GM18858 (cell line): Measurements from ENCODE around the gene OSBPL6.
"Not testable (repeated sequence)": the region's sequence is repeated elsewhere in the genome, so short reads cannot be mapped to it uniquely, and the experiment has no call there.

Source experiments
- ATAC-seq: cut with Tn5 transposase; IDR thresholded peaks from one replicate; pipeline ENCODE4 v1.9.1; 2021; ENCODE audit not compliant: unreplicated experiment

The OSBPL6 gene

DNA sequence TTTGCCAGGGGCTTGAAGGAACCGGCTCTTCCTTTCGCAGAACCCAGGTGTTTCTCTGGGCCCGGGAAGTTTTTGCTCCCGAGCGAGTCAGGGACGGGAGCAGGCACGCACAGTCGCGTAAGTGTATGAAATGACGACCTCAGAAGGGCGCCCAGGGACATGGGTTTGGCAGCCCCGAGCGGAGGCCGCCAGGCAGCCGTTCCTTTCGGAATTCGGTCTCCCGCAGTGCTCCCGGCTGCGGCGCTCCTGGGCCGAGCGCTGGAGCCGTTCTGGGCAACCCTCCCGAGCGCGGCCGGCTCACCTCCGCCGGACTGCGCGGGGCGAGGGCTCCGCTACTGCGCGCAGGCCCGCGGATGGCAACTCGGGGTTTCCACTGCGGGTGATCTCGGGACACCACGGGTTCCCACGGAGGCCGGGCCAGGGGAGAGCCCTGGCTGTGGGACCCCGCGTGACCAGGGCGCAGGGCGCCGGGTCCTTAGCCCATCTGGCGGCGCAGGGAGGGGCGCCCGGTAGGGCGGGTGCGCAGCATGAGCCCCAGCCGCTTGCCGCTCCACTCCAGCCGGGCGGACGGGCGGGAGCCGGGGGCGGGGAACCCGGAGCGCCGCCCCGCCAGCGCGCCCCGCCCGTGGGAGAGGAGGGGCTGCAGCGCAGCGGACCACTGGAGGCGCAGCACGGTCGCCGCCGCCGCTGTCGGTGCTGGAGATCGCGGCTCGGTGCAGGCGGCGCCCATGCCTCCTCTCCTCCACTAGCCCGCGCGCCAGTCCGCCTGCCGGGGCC is at the start of gene OSBPL6:
Gene OSBPL6, plus strand, starts transcription at position 690 of the 777 bp plus-strand sequence. CDS start 111,673 bp downstream, outside the sequence.
- peak; percentile 82 for ATAC-seq

DNA sequence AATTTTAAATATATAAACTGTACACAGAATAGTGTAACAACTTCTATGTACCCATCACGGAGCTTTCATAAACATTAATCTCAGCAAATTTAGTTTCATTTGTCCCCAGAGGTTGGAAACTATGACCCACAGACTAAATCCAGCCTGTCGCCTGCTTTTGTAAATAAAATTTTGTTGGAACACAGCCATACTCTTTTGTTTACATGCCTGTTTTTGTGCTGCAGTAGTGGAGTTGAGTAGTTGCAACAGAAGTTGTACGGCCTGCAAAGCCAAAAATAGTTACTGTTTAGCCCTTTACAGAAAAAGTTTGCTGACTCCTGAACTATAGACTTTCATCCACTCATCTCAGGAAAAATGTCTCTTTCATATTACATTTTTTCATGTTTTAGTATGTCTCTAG is 42.3 kb upstream of the OSBPL6 start:
- no peak for ATAC-seq

DNA sequence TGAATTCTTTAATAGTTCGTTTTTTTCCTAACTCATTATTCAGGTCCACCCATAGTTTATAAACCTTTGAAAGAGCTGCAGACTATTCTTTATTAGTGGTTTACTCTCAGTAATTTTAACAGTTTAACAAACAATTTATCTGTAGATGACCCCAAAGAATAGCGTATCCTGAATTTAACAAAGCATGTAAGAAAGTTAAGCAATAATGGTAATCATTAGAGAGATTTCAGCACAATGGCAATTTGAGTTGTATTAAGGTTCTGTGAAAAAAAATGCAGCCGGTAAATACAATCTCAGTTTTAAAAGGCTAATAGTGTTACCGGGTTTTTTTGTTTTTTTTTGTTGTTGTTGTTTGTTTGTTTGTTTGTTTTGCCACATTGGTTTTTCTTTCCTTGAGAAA is 41.8 kb upstream of the OSBPL6 start:
- ATAC-seq = no peak

DNA sequence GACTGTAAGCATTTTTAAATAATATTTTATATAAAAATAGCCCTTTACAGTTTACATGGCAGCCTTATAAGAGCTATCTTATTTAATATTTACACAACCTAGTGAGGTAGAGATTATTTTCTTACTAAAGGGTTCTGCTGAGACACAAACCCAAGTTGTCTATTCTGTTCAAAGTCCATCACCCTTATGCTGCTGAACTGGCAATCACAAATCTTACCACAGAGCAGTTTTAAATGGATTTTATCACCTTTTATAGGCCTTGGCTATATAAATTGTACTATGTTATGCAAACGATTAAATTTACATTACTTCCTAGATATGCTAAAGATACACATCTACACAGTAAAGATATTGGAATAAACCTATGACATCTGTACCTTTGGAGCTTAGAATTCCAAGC is 41.3 kb upstream of the OSBPL6 start:
- no peak for ATAC-seq

DNA sequence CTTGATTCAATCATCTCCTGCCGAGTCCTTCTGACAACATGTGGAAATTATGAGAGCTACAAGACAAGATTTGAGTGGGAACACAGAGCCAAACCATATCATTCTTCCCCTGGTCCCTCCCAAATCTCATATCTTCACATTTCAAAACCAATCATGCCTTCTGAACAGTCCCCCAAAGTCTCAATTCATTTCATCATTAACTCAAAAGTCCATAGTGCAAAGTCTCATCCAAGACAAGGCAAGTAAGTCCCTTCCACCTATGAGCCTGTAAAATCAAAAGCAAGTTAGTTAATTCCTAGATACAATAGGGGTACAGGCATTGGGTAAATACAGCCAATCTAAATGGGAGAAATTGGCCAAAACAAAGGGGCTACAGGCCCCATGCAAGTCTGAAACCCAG is 40.4 kb upstream of the OSBPL6 start:
- ATAC-seq = not testable (repeated sequence)

DNA sequence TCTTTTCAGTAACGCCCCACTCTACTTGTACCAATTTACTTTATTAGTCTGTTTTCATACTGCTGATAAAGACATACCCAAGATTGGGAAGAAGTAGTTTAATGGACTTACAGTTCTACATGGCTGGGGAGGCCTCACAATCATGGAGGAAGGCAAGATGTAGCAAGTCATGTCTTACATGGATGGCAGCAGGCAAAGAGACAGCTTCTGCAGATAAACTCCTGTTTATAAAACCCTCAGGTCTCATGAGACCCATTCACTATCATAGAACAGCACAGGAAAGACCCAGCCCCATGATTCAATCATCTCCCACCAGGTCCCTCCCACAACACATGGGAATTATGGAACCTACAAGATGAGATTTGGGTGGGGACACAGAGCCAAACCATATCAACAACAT is 38.8 kb upstream of the OSBPL6 start:
- ATAC-seq = no peak

DNA sequence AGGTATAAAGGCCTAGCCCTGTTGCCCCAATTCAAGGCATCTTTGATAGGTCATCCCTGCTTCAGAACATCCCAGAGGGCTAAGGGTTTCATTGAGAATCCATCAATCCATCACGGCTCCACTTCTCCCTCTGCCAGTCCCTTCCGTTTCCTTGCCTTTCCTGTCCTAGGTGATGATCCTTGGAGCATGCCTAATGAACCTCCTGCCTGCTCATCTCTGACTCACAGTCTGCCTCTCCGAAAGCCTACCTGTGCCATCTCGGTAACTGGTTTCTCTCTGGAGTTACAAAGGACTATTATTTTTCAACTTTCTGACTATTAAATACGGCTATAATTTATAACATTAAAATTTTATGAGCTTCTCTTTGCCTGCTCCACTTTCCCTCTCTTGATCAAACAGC is 36.7 kb upstream of the OSBPL6 start:
- no peak for ATAC-seq

DNA sequence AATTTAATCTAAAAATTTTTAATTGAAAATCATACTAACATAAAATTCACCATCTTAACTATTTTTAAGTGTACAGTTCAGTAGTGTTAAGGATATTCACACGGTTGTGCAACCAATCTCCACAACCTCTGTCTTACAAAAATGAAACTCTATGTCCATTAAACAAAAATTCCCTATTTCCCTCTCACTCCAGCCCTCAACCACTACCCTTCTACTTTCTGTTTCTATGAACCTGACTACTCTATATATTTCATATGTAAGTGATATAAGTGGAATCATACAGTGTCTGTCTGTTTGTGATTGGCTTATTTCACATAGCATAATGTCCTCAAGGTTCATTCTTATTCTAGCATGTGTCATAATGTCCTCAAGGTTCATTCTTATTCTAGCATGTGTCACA is 34.3 kb upstream of the OSBPL6 start:
- ATAC-seq = no peak

DNA sequence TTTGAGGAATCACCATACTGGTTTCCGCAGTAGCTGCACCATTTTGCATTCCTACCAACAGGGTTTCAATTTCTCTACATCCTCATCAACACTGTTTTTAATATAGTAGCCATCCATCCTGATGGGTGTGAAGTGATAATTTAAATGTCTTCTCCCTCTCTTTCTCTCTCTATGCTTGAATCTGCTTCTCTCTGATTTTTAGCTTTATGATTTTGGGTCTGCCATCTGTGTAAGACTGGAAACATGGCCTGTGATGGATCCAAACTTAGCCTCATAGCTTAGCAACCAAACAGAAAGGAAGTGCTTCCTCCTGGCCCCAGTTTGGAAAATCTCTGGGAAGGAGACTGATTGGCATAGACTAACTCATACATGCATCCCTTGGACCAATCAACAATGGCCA is 33.7 kb upstream of the OSBPL6 start:
- no peak for ATAC-seq

DNA sequence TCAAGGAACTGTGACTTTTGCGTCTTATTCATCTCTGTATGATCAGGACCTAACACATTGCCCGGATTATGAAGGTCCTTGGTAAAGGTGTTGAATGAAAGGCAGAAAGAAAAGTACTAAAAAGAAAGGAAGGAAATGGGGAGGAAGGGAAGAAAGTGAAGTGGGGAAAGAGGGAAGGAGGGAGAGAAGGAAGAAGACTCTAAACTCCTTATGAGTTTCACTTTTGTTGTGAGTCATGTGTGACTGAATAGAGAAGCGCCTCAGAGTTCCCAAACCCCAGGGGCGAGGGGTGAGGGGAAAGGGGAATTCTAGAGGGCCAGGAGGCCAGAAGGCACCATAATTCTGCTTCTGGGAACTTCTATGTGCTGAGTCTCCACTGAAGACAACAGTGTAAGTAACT is 30.9 kb upstream of the OSBPL6 start:
- ATAC-seq = no peak

DNA sequence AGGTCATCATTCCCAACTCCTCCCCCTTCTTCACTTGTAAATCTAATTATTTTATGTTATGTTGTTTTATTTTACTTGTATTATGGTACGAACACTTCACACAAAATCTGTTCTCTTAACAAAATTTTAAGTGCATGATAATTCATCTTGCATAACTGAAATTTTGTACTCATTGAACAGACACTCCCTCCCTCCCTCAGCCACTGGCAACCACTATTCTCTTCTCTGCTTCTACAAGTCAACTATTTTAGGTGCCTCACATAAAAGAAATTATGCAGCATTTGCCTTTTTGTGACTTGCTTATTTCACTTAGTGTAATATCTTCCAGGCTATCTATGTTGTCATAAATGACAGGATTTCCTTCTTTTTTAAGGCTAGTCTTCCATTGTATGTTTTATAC is 30.4 kb upstream of the OSBPL6 start:
- no peak for ATAC-seq

DNA sequence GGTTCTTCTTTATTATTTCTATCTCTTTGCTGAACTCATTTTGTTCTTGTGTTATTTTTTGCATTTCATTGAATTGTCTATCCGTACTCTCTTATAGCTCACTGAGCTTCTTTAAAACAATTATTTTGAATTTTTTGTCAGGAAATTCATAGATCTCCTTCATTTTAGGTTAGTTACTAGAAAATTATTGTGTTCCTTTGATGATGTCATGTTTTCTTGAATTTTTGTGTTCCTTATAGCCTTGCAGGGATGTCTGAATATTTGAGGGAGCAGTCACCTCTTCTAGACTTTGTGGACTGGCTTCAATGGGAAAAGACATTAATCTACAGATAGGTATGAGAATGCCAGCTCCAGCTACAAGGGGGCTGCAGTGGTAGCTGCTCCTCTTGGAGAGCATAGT is 20.7 kb upstream of the OSBPL6 start:
- no peak for ATAC-seq

DNA sequence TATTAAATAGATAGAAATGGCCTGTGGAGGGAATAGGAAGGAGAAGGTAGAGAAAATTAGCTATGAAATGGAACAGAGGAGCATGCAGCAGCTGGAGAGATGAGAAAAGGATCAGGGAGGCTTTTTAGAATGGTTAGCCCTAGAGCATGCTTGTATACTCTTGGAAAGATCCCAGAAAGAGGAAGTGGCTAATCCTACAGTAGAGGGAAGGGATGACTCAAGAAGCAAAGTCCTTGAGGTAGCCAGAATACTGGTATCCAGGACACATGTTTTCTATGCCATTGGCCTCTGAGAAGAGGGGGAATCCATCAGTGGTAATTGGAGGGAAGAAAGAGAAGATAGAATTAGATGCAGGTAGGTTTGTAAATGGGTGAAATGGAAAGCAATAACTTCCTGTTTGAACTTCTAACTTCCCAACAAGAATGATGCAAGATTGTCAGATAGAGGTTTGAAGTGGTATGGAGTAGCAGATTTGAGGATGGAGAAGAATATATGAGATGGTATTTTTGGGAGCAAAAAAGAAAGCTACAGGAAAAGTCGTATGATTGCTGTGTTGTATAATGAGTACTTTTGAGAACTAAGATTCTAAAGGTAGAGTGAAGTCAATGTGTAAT is 17.1 kb upstream of the OSBPL6 start:
- no peak for ATAC-seq

DNA sequence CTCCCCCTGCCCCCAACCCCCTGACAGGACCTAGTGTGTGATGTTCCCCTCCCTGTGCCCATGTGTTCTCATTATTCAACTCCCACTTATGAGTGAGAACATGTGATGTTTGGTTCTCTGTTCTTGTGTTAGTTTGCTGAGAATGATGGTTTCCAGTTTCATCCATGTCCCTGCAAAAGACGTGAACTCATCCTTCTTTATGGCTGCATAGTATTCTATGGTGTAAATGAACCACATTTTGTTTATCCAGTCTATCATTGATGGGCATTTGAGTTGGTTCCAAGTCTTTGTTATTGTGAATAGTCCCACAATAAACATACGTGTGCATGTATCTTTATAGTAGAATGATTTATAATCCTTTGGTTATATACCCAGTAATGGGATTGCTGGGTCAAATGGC is 13.7 kb upstream of the OSBPL6 start:
- not testable (repeated sequence) for ATAC-seq

DNA sequence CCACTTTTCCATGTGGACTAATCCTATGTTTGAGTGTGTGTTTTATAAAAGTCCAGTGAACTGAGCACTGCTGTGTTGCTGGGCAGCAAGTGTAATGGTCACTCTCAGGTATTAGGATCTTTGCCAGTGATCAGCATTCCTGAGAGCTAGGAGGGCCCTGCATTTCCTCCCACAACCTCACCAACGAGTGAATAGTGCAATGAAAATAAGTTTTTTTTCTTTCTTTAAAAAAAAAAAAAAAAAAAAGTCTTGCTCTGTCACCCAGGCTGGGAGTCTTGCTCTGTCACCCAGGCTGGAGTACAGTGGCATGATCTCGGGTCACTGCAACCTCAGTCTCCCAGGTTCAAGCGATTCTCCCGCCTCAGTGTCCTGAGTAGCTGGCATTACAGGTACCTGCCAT is 6.5 kb upstream of the OSBPL6 start:
- no peak for ATAC-seq

DNA sequence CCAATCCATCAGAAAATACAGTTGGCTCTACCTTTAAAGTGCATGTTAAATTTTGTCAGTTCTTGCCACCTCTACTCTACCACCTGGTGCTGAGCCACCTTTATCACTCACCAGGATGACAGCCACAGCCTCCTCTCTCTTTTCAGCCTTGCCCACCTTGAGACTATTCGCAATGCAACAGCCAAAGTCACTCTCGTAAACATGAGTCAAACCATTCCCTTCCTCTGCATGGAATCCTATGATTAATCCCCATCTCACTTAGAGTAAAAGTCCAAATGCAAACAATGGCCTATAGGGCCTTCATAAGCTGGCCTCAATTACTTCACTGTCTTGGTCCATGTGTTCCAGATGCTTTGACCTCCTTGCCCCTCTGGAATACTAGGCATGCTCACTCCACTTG is 5.8 kb upstream of the OSBPL6 start:
- no peak for ATAC-seq

DNA sequence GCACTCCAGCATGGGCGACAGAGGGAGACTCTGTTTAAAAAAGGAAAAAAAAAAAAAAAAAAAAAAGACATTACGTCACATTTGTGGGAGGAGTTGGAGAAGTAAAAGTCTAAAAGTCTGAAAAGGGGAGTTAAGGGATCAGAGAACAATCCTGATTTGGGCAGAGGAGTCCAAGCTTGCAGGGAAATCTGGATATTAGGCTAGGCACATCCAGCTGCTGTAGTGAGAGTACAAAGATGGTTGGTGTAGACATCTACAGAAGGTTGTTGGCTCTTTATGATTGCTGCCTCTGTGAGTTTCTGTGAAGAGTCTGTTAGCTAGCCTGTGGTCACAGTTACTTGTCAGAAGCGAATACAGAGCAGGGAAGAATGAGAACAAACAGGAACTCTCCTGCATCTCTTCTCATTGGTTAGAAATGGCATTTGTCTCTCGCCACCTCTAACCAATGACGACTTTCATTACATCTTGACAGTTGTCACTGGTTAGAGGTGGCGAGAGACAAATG is 3.3 kb upstream of the OSBPL6 start:
- no peak for ATAC-seq

DNA sequence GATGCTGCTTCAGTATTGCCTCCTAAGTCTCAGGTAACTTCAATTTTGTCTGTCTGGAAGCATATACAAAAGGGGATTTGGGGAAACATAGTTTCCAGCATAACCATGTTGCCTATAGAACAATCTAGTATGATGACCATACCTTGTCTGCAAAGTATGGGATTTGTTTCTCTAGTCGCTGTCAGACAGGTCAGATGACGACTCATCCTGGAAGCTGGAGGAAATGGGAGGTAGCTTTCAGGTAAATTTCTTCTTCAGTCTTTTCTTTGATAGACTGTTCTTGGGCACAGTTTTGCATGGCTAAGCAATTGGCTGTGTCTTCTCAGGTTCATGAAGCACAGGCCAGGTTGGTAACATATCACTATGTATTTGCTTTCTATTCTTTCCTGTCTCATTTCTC is 2.8 kb upstream of the OSBPL6 start:
- ATAC-seq = no peak

DNA sequence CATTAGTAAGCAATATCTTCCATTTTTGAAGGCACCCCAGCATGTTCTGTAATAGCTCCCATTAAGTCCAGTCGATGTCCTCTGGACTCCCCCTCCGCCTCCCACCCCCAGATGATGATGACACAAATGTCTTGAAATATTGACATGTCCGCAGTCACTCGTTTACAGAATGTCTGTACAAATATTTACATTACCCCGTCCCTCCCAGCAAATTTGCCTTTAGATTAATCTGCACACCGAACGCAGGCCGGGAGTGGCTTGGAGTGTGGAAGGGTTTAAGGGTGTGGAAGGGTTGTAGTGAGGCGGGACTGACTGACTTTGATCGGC is 853 bp upstream of the OSBPL6 start:
- ATAC-seq = no peak

DNA sequence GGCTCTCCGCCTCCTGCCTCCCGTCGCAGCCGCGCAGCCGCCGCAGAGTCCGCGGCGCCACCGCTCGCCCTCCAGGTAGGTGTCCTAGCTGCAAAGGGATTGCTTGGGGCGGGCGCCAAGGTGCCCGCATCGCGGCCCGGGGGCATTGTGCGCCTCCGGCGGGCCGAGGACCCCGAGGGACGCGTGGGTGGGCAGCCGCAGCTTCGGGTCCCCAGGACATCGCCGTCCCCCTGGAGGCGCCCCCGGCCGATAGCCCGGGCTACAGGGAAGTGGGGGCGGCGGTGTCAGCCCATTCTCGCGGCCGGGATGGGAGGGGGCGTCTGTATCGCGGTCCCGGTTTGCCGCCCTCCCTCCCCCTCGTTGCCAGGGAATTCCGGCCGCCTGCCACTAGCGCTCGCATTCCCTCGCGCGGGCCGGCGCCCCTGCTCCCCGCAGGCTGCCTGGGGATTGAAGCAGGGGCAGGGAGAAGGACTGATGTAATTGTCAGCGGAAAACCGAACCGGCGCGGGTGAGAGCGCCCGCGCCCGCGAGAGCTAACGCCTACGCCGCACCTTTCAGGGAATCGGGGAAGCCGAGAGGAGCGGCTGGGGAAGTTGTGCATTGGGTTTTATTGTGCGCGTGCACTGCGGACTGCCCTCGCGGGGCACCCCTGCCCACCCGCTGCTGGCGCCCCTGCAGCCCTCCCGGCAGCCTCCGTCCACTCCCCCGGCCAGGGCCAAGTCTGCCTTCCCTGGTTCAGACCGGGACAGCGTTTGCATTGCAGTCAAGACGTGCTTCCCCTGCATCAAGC is 483 bp downstream of the OSBPL6 start:
- no peak for ATAC-seq

DNA sequence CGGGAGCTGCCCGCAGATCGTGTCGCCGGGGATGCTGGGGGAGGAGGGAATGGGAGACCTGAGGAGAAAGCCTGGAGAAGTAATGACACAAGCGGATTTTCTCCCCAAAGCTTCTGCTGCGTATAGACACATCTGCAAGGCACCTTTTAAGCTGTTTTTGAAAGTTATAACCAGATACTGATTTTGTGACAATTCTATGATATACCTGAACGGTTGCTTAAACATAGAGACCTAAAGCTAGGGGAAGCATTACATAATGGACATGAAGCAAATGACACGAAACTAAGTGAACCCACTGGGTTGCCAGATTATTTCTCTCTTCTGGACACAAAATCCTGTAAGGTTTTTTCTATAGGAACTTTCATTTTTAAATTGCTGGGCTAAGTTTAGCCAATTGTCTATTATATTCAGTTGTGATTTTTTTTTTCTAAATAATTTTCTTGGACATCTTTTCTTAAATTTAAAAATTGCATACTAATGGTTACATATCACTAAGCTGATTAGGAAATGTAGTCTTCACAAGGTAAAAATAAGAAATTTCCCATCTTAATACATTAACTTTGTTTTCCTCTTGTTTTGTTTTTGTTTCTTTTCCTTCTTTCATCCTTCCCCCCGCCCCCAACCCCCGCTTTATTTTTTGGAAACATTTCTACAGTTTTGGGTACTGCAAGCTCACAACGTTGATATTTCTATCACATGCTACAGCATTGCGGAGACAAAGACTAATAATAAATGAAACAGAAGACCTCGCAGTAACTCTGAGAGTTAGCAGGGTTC is 1.3 kb downstream of the OSBPL6 start:
- no peak for ATAC-seq
